GM19035 (cell line): ENCODE results near the gene KIF25.

ENCODE experiments used
- ATAC-seq: cut with Tn5 transposase; IDR thresholded peaks from one replicate; pipeline ENCODE4 v1.9.1; 2021; ENCODE audit not compliant: unreplicated experiment

Gene KIF25

DNA sequence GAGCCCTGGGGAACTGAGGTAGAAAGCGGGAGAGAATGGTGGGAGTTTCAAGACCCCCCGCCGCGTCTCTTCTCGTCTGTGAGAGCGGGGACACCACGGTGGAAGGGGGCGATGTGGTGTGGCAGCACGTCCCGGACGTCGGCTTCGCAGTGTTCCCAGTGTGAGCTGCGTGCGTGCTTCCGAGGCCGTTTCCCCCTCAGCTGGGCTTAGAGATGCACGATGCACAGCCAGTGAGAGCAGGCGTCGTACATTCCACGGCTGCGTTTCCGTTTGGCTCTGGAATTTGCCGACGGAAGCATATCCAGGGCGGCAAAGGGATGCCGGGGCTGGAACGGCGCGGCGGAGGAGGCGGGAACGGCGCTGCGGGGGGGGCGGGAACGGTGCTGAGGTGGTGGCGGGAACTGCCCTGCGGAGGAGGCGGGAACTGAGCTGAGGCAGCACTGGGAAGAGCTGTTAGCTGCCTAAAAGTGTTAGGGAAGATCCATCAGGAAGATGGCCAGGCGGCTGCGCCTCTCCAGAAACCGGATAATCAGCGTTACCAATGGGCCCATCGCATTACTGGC is 37.7 kb downstream of the KIF25 start:
- ATAC-seq: no peak

DNA sequence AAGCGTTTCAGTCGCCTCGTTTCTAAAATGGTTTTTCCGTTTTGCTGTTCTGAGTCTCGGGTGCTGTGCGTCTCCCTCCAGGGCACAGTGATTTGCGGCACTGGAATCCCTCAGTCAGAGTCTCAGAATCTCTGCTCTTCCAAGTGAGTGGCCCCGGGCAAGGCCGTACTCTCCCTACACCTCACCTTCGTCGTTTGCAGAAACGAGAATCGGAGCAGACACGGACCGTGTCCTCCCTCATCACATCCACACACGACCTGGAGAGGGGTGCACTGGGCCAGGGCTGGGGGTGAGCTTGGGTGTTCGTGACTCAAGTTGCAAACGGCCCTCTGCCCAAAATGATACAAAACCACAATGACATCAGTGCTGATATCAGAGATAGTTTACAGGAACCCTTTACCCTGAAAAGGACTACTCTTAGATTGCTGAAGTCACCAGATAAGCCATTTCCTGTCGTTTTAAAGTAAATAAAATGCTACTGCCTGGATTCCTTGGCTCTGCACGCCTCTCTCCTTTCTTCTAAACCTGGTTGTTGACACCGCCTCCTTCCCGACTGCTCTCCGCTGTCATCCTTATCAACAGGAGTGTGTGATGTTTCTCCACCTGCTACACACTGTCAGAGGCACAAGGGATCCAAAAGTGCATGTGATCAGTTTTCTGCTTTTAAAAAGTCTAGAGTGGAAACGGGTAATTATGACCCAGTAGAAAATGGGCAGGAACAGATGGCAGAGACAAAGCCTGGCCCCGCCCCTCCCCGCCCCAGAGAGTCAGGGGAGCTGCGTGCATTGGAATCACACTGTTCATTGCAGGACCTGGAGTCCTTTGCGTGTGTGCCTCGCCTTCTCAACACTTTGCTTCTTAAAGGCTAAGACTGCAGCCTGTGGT is 38.4 kb downstream of the KIF25 start:
- ATAC-seq: no peak

- no peak for ATAC-seq
These were observed 39.8 kb downstream of the KIF25 start for GRCh38 chr6:168037242-168037641.

GRCh38 chr6:168037856-168038255 is 40.4 kb downstream of the KIF25 start:
- ATAC-seq: no peak

GRCh38 chr6:168038576-168039140 is 41.2 kb downstream of the KIF25 start:
- no peak for ATAC-seq

DNA sequence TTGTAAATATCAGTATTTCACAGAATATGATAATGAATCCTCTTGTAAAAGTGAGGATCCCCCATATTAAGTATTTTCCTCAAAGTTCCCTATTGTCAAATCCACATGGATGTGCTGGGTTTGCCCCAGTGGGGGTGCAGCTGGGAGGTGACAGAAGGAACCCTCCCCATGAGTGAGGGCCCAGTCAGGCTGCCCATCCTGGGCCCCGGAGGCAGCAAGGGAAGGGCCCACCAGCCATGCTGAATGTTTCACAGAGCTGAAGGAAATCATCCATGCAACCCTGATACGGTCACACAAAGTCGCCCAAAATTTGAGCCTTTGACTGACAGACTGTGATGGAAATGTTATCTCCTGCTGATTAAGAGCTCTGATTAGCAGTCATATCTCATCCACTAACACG is 41.8 kb downstream of the KIF25 start:
- ATAC-seq: no peak

GRCh38 chr6:168039849-168040248 is 42.4 kb downstream of the KIF25 start:
- ATAC-seq: no peak

- no peak for ATAC-seq
These were observed 43.5 kb downstream of the KIF25 start for GRCh38 chr6:168040856-168041496.

GRCh38 chr6:168041928-168042327 is 44.5 kb downstream of the KIF25 start:
- ATAC-seq: no peak

DNA sequence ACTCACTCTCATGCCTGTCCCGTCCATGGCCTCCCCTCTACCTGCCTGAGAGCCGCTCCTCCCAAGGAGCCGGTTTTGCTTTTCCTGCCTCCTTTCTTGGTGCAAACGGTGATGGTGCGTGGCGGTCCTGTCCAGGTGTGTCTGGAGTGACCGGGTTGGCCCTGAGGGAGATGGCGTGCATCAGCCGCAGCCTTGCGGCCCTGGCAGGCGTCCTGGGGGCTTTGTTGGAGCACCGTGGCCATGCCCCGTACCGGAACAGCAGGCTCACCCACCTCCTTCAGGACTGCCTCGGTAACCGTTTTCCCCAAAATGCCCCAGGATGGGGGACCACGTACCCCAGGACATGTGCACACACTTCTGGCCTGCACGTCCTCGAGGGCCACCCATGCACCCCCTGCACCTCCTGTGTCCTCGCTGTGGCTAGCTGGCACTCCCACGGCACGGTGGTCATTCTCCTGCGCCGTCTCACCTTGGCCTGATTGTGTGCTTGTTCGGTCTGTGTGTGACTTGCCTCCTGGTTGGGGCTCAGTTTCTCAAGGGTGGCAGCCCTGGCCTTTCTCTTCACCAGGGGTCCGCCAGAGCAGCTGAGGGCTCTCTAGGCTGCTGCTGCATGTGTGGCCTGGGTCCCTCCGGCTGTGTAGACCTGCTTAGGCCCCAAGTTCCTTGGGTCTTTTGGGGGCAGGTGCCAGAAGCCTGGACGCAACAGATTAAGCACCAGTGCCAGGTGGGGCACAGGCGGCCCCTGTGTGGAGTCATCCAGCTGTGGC is 45.1 kb downstream of the KIF25 start:
- no peak for ATAC-seq

DNA sequence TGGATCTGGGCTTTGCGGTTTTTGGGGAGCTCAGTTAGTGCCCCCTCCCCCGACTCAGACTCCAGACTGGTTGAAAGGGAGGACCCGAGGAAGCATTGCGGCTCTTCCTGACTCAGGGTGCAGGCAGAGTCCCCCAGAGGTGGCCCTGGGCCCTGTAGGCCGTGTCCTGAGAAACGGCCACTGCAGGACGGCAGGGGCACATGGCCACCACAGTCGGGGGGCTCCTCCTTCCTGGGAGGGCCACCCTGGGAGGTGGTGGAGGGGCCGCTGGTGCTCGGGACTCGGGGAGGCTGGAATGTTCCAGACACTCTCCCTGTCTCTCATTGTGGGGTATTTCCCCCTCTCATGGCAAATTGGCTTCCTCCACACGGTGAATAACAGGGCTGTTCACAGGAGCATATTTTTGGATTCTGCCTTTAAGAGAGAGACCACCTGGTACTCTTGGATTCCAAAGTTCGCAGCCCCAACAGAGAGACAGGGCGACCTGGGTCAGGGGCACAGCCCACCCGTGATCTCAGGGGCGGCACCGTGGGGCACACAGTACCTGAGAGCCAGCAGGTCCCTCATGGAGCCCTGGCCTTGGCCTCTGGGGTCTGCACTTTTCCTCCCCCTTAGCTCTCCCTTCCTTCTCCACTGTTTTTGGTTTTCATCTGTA is 45.8 kb downstream of the KIF25 start:
- no peak for ATAC-seq

DNA sequence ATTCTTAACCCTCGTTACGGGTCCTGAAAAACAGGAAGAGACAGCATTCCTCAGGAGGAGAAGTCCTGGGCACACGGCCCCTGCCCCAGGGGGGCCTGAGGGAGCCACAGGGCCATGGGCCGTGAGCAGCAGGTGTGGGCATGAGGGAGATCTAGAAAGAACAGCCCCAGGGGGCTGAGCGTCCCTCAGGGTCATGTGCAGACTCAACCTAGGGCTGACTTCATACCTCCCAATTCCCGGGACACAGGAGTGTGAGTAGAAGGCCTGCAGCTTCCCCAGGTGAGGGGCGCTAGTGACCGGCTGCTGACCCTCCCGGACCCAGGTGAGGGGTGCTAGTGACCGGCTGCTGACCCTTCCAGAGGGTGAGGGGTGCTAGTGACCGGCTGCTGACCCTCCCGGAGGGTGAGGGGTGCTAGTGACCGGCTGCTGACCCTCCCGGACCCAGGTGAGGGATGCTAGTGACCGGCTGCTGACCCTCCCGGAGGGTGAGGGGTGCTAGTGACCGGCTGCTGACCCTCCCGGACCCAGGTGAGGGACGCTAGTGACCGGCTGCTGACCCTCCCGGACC is 46.5 kb downstream of the KIF25 start:
- no peak for ATAC-seq

DNA sequence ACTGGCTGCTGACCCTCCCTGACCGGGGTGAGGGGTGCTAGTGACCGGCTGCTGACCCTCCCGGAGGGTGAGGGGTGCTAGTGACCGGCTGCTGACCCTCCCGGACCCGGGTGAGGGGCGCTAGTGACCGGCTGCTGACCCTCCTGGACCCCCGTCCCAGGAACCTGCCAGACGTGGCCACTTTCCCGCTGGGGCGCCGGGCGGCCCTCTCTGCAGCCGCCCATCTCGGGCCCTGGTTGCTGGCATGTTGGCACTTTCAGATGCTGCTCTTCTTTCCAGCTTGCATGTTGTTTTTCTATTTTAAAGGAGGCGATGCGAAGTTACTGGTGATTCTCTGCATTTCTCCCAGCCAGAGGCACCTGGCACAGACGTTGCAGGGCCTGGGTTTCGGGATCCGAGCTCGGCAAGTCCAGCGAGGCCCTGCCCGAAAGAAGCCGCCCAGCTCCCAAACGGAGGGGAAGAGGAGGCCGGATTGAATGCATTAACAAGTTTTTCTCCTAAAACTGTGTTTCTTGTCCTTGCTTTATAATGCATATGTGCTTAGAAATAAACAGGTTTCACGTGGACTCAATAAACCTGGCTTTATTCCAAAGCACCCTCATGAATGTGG is 47.2 kb downstream of the KIF25 start:
- ATAC-seq: no peak

GRCh38 chr6:168045141-168045691 is 47.7 kb downstream of the KIF25 start:
- no peak for ATAC-seq

DNA sequence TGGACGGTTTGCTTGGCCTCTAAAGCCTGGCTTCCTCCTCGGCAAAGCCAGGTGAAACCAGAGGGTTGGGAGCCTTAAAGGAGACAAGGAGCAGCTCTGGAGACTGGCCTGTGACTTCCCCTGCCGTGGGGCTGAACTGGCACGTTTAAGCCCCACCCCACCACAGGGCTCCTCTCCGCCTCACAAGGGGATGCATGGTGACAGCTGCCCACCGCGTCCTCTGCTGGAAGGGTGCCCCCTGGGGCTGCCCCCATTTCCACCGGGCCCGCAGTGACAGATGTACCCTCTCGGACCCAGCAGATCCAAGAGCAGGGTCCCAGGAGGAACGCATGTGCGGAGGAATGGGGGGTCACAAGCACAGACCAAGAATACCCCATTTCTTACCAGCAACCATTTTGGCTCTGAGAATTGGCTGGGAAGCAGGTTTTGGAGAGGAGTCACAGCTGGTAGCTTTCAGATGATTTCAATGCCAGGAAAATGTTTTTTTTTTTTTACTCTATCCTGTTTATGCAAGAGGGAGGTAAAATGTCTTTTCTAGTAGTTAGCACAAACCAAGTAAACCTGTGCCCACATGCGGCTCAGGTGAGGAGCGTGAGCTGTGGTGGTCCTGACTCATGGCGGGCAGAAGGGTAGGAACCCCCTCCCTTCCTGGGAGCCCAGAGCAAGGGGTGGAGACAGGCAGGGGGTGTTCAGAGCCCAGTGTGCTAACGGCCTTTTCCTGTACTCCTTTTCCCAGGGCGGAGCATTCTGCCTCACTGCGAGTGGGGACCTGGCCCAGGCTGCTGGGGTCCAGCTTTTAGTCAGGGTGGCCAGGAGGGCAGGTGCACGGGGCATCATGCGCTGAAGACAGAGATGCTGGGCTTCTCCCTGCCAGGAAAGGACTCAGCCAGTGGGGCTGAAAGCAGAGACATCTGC is 48.5 kb downstream of the KIF25 start:
- no peak for ATAC-seq

- ATAC-seq: no peak
These were observed 49.2 kb downstream of the KIF25 start for GRCh38 chr6:168046696-168047095.

DNA sequence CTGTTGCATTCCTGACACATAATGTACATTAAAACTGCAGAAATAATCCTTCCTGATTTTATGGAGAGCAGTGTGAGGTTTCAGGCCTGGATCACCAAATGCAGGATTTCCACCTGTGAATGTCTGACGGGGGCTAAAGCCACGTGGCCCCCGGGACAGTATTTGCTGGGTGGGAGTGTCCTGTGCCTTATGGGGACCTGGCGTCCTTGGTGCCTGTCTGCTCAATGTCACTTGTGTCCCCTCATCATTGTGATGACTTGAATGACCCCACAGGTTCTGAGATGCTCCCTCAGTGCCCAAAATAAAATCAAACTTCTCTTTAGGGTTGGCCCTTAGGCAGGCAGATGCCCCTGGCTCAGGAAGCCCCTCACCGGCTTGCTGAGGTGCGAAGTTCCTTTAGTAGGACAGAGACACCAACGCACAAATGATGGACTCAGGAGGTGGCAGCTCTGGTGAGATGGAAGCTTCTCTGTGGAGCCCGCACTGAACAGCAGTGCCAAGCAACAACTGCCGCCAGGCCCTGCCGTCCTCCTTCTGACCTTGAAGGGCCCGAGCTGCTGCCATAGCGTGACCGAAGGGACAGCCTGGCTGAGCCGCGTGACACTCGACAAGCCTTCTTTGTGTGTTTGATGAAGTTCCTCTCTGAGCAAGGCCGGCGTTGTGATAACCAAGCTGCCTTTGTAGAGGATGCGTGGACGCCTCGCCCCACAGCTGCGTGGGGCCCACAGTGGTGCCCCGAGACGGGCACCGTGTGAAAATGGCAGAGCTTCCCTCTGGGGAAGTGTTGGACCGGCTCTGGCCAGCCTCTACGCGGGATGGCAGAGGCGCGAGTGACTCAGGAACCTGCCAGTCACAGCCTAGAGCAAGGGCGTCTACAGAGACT is 50.6 kb downstream of the KIF25 start:
- ATAC-seq: no peak

GRCh38 chr6:168048724-168049025 is 51.2 kb downstream of the KIF25 start:
- ATAC-seq: no peak
